HG02943 (cell line): ENCODE data around the gene CD163L1.
"Not testable (repeated sequence)": the region's sequence is repeated elsewhere in the genome, so short reads cannot be mapped to it uniquely, and the experiment has no call there.

Source experiments
- ATAC-seq: cut with Tn5 transposase; IDR thresholded peaks from one replicate; pipeline ENCODE4 v1.9.1; 2021; ENCODE audit warnings: mild to moderate bottlenecking, low read depth, moderate library complexity; ENCODE audit not compliant: unreplicated experiment

The CD163L1 gene

DNA sequence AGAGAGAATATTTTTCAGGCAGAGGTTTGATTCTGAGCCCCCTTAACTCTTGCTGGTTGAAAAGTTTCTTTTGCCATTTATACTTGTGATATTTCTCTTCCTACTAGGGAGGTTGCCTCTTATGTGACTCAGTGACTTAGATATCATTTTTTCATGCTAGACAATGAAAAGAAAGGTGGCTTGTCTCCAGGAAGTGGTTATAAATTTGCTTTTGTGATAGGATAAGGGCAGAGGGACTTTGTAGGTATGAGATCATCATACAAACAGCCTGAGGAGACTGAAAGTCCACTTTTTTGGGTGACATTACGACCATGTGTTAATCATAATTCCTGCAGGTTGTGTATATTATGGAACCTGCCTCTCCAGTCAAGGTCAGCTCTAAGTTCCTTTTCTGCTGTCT is 104.3 kb downstream of the CD163L1 start:
- no peak for ATAC-seq

DNA sequence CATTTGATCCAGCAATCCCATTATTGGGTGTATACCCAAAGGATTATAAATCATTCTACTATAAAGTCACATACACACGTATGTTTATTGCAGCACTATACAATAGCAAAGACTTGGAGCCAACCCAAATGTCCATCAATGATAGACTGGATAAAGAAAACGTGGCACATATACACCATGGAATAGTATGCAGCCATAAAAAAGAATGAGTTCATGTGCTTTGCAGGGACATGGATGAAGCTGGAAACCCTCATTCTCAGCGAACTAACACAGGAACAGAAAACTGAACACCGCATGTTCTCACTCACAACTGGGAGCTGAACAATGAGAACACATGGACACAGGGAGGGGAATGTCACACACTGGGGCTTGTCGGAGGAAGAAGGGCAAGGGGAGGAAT is 106.2 kb downstream of the CD163L1 start:
- not testable (repeated sequence) for ATAC-seq

DNA sequence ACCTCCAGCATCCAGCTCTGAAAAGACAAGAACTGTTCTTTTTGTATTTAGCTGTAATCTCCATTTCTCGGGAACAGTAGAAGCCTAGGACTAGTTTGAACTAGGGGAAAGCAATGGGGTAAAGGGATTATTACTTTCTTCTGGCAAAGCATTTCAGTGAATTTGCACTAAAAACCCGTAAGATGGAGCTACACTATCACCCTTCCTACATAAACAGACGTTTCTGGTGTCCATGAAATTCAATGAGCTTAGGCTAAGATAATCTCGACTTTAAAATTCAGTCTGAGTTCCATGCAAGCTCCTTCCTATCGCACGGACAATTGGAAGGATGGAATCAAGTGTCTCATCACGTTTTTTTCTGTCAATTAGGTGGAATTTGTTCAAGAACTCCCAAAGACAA is 116.0 kb downstream of the CD163L1 start:
- ATAC-seq, result no peak

DNA sequence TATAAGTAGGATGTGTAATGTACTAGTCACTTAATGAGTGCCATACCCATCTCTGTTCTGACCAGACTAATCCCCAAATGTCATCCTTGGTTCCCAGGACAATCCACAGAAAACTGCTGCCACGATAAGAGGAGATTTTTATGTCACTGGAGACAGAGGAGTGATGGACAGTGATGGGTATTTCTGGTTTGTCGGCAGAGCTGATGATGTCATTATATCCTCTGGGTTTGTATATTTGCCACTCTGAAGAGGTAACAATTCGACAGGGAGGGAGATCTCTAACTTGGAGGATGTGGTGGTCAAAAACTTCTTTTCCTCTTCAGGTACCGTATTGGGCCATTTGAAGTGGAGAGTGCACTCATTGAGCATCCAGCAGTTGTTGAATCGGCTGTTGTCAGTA is 119.8 kb downstream of the CD163L1 start:
- ATAC-seq, result no peak

DNA sequence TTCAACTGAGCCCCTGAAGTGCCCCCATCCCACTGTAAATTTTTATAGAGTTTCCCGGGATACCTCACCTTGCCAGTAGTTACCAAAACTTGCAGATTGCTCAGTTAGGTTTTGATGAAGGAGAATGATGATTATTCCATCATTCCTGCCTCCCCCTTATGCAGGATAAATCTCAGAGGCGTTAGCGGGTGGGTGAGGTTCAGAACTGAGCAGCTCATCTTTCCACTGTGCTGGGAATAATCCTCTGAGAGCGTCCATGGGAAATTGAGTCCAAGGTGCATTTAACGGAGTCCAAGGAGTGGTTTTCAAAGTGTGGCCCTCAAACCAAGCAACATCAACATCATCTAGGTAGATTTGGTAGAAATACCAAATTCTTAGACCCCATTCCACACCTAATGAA is 121.4 kb downstream of the CD163L1 start:
- no peak for ATAC-seq

DNA sequence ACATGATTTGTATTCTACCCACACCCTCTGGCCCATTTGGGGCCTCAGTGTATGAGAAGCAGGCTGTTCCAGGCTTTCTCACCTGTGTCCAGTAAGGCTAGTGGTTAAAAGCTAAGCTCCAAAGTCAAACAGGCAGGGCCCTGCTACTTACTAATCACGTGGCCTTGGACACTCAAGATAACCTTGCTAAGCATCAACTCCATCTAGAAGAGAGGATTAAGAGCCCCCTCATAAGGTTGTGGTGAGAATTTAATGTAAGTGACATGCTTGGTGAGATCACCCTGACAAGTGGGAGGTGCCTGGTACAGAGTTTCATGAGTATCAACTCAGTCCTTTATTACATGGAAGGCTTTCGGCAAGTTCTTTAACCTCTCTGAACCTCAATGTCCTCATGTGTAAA is 122.3 kb downstream of the CD163L1 start:
- no peak for ATAC-seq

DNA sequence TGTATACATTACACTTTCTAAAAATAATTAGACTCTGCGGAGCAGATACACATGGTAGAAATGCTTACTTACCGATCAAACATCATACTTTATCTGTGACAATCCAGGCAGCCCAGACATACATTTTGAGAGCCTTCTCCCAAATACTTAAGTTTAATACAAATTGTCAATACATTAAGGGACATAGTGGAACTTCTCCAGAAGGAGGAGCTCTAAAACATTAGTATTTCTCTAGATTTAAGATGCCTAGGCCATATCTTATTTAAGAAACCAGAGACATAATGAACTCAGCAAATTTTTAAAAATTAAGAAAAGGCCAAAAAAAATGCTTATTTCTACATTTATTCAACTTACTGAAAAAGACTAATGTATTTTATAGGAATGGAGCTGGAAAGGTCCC is 124.0 kb downstream of the CD163L1 start:
- no peak for ATAC-seq

DNA sequence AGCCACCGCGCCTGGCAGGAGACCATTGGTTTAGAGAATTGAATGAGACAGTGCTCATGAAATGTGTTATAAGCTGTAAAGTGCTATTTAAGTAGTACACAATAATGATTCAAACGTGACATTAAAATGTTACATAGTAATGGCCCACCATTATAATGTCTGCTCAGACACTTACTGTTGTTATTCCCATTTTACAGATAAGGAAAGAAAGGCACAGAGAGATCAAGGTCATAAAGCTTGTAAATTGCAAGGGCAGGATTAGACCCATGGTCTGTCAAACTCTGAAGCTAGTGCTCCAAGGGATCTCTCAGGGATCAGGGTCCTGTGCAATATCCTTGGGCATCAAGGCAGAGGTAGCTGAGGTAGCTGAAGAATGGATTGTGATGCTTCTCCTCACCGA is 133.9 kb downstream of the CD163L1 start:
- no peak for ATAC-seq
